Medulla oblongata (tissue), 1 donor: ENCODE measurements around the gene TMED6.

Experiments used
- DNase-seq: peaks from one replicate; pipeline ENCODE4 v3.0.0-alpha.2; 2015; ENCODE audit errors: extremely low spot score

TMED6 gene

DNA sequence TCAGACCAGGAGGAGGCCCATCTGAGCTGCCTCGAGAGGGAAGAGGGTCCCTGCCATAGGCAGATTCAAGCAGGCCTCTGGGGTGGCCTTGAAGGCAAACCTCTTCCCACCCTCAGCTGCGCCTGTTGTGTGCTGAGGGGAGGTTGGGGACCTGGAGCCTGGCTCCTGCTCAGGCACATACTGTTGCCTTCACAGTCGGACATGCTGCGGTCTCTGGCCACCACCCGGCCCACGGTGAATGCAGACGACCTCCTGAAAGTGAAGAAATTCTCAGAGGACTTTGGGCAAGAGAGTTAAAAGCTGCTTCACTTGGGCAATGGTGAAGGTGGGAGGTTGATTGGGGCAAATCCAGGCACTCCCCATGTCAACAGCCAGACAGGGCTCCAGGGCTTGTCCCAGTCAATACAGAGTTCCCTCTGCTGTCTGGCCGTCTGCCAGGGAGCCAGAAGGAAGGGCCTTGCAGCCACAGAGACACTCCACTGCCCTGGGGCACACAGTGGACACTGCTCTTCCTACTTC is 27.5 kb downstream of the TMED6 start:
- peak; percentile 68 for DNase-seq

DNA sequence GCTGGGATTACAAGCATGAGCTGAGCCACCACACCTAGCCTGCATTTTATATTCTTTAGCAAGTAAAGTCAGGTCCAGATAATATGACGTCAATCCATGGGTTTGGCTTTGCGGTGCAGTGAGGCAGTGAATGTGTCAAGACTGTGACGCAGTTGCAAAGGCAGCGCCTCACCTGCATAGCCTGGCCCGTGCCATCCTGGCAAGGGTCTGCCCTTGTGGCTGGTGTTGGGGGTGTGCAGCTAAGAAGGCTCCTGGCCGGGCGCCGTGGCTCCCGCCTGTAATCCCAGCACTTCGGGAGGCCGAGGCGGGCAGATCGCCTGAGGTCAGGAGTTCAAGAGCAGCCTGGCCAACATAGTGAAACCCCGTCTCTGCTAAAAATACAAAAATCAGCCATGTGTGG is 28.2 kb downstream of the TMED6 start:
- no peak for DNase-seq

DNA sequence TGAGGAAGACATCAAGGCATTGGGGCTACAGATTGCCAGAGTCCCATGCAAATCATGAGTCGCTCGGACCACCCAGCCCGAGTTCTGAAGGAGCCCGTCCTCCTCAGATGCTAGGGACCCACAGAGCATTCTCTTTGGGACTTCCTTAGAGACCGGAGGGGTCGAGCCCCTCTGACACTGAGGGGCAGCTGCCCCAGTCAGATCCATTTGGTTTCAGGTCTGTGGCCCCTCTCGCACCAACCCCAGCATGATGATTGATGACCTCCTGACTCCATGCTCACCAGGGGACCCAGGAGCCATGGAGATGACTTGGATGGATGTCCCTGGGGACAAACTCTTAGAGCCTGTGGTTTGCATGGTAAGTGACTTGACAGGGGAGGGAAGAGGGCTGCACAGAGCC is 29.2 kb downstream of the TMED6 start:
- no peak for DNase-seq

DNA sequence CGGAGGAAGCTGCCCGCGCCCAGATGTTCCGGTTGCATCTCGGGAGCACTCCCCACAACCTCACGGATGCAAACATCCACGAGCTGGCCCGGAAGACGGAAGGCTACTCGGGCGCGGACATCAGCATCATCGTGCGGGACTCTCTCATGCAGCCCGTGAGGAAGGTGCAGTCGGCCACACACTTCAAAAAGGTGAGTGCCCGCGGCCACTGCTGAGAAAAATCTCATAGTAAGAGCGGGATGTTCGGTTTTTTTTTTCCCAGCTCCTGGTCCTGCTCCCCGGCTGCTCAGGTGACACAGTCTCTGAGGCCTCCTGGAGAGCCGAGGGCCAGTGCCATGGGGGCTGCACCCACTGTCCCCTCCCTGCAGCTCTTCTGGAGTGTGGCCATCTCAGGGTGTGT is 30.5 kb downstream of the TMED6 start:
- DNase-seq = no peak

DNA sequence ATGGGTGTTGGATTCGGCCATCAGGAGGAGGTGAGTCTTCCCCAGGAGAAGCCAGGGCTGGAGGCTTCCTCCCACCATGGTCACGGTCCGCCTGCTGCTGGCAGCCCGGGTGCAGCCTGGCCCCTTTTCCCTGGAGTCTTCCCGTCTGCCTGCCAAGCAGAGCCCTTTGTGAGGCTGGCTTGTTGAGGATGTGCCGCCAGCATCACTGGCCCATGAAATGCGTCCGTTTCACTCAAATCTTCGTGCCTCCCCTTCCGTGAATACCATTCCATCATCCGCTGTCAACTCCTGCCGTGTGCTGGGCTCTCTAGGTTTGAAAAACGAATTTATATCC is 30.9 kb downstream of the TMED6 start:
- no peak for DNase-seq

DNA sequence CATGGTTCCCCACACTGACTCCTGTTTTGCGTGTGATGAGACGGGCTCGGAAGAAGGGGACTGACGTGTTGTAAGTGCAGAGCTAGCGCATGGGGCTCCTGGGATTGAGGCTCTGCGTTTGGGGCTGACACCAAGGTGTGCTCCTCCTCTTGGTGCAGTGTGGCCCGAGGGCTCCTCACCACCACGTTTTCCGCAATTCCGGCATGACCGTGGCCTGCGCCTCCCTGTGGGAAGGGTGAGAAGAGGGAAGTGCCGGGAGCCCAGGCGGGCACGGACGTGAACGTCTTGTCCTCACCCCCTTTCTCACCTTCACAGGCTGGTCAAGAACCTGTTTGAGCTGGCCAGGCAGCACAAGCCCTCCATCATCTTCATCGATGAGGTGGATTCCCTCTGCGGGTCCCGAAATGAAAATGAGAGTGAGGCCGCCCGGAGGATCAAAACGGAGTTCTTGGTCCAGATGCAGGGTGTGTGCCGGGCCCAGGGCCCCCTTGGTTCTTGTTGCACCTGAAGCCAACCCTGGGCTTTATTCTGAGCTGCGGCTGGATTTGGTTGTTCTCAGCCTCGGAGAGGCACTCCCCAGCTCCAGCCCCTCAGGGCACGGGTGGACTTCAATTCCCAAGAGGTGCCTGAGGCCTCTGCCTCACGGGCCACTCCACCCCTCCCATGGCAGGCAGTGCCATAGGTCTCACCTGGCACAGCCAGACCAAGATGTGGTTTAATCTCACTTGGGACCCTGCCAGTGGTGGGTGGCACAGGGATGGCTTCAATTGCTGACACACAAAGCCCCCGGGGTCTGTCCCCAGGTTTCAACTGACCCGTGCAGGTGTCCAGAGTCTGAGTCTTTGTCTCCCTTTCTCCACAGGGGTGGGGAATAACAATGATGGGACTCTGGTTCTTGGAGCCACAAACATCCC is 31.5 kb downstream of the TMED6 start:
- no peak for DNase-seq

DNA sequence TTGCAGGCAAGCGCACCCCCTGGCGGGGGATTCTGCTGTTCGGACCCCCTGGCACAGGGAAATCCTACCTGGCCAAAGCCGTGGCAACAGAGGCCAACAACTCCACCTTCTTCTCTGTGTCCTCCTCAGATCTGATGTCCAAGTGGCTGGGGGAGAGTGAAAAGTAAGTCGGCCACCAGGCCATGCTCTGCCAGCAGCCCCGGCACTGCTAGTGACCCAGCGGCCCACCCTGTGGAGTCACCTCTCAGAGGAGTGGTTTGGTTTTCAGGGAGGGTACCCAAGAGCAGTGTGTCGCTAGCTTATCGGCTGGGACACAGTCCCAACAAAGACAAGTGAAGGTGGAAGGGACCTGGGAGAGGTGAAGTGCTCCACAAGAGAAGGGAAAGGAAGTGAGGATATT is 32.2 kb downstream of the TMED6 start:
- no peak for DNase-seq

DNA sequence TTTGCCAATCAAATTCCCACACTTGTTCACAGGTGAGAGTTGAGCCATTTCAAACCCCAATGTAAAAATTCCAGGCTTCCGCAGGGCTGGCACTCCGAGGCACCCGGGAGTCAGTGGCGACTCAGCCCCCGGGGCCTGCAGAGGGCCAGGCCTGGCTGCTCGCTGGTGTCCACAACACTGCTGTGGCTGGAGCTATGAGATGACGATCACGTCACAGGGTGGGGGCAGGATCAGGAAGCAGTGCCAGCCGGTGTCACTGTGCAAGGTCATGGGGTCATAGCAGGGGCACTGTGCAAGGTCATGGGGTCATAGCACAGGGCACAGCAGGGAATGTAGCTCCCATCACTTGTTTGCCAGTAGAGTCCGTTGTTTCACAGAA is 32.7 kb downstream of the TMED6 start:
- DNase-seq = no peak

DNA sequence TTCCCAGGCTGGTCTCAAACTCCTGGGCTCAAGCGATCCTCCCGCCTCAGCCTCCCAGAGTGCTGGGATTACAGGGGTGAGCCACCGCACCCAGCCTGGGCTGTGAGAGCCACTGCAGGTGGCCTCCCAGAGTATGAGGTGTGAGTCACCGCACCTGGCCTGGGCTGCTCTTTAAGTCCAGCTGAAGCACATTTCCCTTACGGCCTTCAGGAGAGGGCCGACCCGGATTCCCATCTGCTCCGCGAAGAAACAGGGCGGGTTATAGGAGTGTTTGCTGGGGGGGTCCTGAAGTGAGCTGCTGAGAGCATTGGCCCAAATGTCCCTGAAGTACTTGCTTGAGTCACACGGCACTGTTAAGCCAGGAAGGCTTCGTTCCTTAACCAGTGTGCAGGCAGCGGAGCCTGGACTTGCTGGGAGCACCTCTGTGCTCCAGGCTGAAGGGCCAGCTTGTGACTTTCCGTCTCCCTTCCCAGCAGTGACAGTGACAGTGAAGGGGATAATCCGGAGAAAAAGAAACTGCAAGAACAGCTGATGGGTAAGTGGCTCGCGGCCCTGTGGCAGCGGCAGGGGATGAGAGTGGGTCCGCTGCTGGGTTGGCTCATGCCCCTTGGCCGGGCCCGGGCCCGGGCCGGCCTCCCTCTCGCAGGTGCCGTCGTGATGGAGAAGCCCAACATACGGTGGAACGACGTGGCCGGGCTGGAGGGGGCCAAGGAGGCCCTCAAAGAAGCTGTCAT is 33.2 kb downstream of the TMED6 start:
- DNase-seq = no peak

DNA sequence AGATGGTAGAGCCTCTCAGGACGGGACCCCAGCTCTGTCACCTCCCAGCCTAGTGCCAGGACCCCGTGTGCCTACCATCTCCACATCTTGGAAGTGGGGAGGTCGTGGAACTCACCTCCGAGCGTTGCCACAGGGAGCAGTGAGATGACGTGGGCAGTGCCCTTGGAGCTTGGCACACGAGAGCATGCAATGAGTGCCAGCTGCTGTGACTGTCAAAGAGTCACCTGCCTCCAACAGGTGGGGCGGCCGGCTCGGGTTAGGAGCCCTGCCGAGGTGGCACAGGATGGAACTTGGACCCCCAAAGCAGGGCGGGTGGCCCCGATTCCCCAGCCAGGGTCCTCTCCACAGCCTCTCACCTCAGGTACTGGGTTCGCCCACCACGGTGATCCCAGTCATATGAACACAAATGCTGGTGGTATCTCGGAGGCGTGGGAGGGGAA is 35.0 kb downstream of the TMED6 start:
- no peak for DNase-seq

DNA sequence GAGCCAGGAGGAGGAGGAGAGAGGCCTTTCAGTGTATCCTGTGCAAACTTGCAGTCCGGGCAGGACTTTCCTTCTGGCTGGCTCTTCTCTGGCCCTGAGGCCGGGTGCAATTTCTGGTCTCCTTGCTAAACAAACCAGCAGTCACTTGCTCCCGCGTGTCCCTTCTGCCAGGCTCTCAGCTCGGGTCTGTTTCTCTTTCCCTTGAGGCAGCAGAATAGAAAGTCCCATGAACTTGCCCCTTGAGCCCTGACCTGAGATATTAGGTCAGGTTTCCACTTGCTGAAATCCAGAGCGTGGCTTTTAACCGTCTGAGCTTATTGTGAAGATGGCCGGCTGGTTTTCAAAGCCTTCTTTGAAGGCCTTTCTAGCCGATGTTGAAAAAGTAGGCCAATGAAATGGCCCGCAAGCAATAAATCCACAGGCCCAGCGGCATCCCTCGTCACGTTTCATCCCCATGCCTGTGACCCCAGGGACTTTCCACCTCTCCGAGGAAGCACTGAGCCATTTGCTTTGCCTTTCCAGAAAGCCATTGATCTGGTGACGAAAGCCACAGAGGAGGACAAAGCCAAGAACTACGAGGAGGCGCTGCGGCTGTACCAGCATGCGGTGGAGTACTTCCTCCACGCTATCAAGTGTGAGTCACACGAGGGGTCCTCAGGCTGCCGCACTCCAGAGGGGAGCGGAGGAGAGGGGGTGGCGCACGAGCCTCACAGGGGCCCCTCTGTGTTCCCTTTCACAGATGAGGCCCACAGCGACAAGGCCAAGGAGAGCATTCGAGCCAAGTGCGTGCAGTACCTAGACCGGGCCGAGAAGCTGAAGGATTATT is 35.9 kb downstream of the TMED6 start:
- peak; percentile 38 for DNase-seq

DNA sequence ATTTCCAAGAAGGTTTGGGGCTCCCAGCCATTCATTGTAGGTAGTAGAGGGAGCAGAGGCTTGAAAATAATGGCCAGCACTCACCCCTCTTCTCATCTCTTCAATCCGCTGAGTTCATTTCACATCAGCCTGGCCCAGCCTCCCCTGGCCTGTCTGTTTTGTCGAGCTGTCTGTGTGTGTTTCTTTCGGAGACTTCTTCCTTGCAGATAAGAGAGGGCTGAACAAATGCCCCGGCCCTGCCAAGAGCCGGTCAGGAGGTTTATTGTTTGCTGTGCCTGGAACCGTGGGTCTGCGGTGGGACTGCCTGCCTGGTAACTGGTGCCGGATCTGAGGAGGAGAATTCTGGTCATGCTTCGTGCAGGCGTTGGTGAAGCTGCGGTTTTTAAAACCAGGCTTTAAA is 37.1 kb downstream of the TMED6 start:
- peak; percentile 25 for DNase-seq

DNA sequence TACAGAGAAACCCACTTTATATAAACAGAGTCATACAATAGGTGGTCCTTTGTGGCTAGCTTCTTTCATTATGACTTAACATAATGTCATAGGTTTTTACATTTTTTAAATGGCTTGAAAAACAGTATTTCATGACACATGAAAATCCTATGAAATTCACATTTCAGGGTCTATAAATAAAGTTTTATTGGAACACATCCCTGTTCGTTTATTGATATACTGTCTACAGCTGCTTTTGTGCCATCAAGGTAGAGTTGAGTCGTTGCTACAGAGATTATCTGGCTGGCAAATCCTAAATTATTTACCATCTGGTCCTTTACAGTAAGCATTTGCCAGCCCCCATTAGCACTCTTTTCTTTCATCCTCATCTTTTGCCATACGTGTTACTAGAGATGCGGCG is 38.1 kb downstream of the TMED6 start:
- DNase-seq = no peak

DNA sequence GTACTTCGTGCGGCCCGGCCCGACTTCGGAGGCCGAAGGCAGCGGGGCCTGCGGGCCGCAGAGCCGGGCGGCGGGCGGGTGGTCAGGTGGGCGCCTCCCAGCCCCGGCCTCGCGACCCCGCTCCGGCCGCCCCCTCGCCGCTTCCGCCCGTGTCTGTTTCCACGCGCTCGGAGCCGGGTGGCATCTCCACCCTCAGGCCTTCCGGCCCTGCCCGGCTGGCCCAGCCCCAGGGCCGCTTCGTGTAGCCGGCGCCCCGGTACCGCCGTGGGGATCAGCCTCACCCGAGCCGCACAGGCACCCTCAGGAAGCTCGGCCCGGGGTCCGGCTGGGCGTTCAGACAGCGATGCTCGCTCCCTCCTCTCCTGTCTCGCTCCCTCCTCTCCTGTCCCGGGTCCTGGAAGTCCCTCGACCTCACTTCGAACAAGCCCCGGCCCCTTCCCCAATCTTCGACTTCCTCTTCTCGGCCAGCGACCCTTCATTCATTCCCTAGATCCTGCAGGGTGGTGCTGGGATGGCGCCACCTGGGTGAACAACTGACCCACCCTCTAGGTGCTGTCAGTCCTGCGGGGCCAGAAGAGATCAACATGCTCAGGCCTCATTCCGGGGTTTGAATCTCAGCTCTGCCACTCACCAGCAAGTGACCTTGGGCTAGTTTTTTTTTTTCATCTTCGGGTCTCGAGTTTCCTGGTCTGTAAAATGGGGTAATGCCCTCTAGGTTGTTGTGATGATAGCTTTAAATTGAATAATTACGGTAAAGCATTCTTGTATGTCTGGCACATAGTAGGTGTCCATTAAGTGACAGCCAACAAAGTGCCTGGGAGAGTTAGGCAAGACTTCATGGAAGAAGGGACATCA is 39.8 kb downstream of the TMED6 start:
- no peak for DNase-seq

DNA sequence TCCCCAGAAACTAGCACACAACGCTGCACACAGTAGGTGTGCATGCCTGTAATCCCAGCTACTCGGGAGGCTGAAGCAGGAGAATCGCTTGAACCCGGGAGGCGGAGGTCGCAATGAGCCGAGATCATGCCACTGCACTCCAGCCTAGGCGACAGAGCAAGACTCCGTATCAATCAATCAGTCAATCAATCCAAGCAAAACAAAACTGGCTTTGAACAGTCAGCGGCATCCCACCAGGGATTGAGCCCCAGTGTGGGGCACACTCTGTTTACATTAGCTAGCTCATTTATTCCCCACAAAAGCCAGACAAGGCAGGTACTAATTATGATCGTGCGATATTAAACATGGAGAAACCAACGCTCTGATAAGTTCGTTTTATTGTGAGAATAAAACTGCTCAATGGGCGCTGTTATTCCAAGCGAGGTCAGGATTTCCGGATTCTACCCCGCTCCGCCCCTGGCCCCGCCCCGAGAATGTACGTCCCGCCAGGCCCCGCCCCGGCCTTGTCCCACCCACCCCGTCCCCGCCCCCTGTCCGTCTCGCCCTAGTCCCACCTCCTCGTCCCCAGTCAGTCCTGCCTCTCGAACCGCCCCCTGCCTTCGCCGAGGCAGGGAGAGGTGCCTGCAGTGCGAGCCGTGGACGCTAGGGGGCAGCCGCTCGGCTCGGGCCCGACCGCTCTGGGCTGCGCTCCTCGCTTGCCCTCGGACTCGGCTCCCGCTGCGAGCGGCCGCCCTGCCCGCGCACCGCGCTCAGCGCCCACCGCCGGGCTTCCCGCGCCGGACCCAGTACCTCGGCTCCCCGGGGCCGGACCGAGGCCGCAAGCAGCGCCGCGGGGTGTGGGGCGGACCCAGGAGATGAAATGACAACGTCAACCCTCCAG is 40.7 kb downstream of the TMED6 start, which contains the start of gene VPS4A:
Gene VPS4A, plus strand, starts transcription at position 698 of the 880 bp plus-strand sequence. Its CDS starts 162 bp downstream, at position 860.
- DNase-seq = peak; percentile 98

DNA sequence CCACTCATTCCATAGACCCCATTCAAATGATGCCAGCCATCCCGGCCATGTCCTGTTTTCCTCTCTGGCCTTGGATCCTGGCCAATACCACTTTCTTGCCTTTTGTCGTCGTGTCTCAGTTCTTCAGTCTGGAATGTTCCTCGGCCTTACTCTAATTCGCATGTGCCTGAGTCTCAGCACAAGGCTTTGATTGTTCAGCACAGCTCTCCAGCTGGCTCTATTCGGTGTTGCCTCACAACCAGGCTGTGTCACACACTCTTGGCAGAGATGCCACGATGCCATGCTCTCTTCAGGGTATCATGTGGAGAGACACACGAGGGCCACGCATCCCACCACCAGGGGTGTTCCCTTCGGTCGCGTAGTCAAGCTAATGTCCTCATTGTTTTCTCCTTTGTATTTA is 42.3 kb downstream of the TMED6 start:
- peak; percentile 84 for DNase-seq

DNA sequence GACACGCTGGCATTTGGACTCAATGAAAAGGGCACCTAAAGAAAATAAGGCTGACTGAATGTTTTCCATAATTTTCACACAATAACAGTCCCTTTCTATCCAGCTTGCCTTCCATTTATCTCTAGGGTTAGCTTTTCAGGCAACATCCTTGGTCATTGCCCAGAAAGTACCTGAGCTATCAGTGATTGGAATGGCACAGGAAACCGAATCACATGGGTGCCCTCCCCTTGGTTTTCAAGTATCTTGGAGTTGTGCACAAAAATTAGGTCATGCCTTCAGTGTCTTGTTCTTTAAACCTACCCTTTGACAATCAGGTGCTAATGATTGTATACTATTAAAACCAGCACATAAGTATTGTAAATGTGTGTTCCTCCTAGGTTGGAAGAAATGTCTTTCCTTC is 43.7 kb downstream of the TMED6 start:
- no peak for DNase-seq

DNA sequence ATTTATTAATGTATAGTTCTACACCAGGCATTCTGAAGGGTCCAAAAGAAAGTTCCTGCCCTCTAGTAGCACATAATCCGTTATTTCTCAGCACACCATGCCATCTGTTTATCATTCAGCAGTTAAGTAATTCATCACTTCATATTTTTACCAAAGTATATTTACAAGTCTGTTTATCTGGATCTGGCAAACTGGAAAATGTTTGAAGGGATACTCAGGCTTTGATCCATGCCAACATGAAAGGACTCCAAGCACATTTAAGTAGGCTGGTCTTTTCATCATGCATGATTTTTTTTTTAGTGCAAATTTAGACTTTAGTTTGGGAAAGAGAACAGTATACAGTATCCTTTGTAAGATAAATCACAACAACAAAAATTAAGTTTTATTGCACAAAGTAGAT is 44.5 kb downstream of the TMED6 start:
- DNase-seq = no peak

DNA sequence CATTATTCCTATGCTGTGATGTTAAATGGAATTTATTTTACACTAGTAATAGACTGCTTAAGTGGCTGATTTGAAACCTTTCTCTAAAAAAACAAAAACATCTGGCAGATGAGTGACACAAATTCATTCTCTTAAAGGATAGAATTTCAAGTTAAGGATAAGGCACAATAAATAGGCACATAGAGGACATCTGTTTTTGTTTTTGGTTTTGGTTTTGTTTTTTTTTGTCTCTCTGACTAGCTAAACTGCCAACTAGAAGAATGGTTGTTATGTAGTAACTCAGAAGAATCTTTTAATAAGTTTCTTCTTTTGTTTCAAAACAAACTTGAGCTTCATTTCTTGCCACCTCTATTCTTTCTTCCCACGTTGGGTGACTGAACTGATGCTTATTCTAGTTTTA is 45.6 kb downstream of the TMED6 start:
- DNase-seq = no peak

DNA sequence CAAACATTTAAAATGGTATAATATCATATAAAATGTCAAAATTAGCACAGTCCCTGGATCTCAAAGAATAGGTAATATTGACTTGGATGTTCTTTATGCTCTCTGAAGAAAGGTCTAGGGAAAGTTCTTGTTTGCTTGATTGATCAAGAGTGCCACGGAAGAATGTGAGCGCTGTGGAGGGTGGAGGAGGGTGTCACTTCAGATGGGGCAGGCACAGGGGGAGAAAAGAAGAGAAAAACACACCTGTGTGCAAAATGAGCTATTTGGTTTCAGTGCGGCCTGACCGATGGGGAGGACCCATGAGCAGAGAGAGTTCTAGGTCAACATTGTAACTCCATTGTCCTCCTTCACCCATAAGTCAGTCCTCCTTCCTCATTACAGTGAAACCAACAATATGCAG is 49.3 kb downstream of the TMED6 start:
- DNase-seq = no peak
